Calu3 (cell line): Measurements from ENCODE around the gene DNER. TPM values are rescaled to one million over a fixed set of nuclear protein-coding genes. Genes with fewer than 3 reads are reported as not detected.

Experiments
- BruUV-seq: library from RNA; stranded (reverse); fragments of 400-500 nt; replicated peaks from 2 replicates; lab custom pipeline; 2021; lab: Mats Ljungman, UMichigan
- CTCF ChIA-PET: fragments of 300-600 bp; sonication (Branson Sonifier 250); formaldehyde crosslinking; loops from one replicate; lab custom pipeline; 2022; ENCODE audit warnings: antibody characterized with exemption; lab: Charles Lee
- DNase-seq: peaks from one replicate; pipeline ENCODE4 v3.0.0; 2022
- H3K27ac Mint-ChIP-seq: one replicate; pipeline ENCODE4 v1.8.0; 2022; ENCODE audit warnings: mixed read lengths; ENCODE audit not compliant: unreplicated experiment
- H3K27me3 Mint-ChIP-seq: one replicate; pipeline ENCODE4 v1.8.0; 2022; ENCODE audit warnings: mixed read lengths; ENCODE audit not compliant: unreplicated experiment
- H3K36me3 Mint-ChIP-seq: one replicate; pipeline ENCODE4 v1.8.0; 2022; ENCODE audit warnings: mild to moderate bottlenecking, moderate library complexity, mixed read lengths; ENCODE audit not compliant: insufficient read depth, unreplicated experiment
- H3K4me1 Mint-ChIP-seq: one replicate; pipeline ENCODE4 v1.8.0; 2022; ENCODE audit warnings: mild to moderate bottlenecking, low read depth, mixed read lengths; ENCODE audit not compliant: unreplicated experiment
- H3K4me3 Mint-ChIP-seq: one replicate; pipeline ENCODE4 v1.8.0; 2022; ENCODE audit warnings: mild to moderate bottlenecking, low read depth, moderate library complexity, mixed read lengths; ENCODE audit not compliant: unreplicated experiment
- H3K9me3 Mint-ChIP-seq: one replicate; pipeline ENCODE4 v1.8.0; 2022; ENCODE audit warnings: low read depth, mixed read lengths; ENCODE audit not compliant: unreplicated experiment
- CTCF ChIP-seq: fragments of 200-600 bp; IDR thresholded peaks from one replicate; pipeline ENCODE4 v1.8.0; 2022; ENCODE audit warnings: antibody characterized with exemption; ENCODE audit not compliant: unreplicated experiment
- intact Hi-C: fragments of 100-400 bp; cut with micrococcal nuclease; formaldehyde crosslinking; loops from one replicate; pipeline ENCODE4 v1.10.0; 2022; ENCODE audit not compliant: unreplicated experiment
- total RNA-seq: library from RNA; stranded (reverse); gene quantifications from 2 replicates; pipeline ENCODE4 v1.2.3, GENCODE V29; 2022

The DNER gene
- total RNA-seq, 1 experiment from 2014 or later, result 1.1 TPM

GRCh38 chr2:229370509-229370908, 343.8 kb downstream of the DNER start:
- TF ChIP-seq CTCF, result no peak
- CTCF ChIA-PET, result no interaction called here
- no peak for DNase-seq
- Mint-ChIP-seq H3K27me3 (no peaks in the 10 kb centered on the region), H3K4me3 (no peak overlapping the region), H3K4me1 (no peaks in the 10 kb centered on the region), H3K27ac (no peak overlapping the region), H3K9me3 (peaks cover 4% of the 10 kb centered on the region), H3K36me3 (no peaks in the 10 kb centered on the region)
- intact Hi-C loops, result no loop called here
- BruUV-seq, result no TSS peak

GRCh38 chr2:229363185-229363814, 351.1 kb downstream of the DNER start:
- Mint-ChIP-seq H3K4me3 (no peak overlapping the region), H3K9me3 (peaks cover 2% of the 10 kb centered on the region), H3K27ac (no peak overlapping the region), H3K27me3 (no peaks in the 10 kb centered on the region), H3K4me1 (peaks cover 26% of the 10 kb centered on the region), H3K36me3 (no peaks in the 10 kb centered on the region)
- no TSS peak for BruUV-seq
- CTCF ChIA-PET, result interaction anchor here (0.5 kb wide), 1 partner anchor 68 kb away, joined by 5 read pairs; no protein-coding TSS in a partner anchor
- no peak for DNase-seq
- no peak for TF ChIP-seq CTCF
- intact Hi-C loops, result loop anchor here (5.0 kb wide), 2 partner anchors 44 to 84 kb away; no protein-coding TSS in a partner anchor

GRCh38 chr2:229350883-229351282, 363.5 kb downstream of the DNER start:
- Mint-ChIP-seq H3K27ac (peak overlapping the region; percentile 23), H3K4me3 (no peak overlapping the region), H3K27me3 (no peaks in the 10 kb centered on the region), H3K36me3 (no peaks in the 10 kb centered on the region), H3K9me3 (peaks cover 6% of the 10 kb centered on the region), H3K4me1 (peaks cover 51% of the 10 kb centered on the region)
- no peak for TF ChIP-seq CTCF
- intact Hi-C loops, result no loop called here
- BruUV-seq, result no TSS peak
- no peak for DNase-seq
- CTCF ChIA-PET, result no interaction called here

- TF ChIP-seq CTCF, result no peak
- H3K4me3 Mint-ChIP-seq, result no peak overlapping the region
- intact Hi-C loops, result no loop called here
- H3K36me3 Mint-ChIP-seq, result no peaks in the 10 kb centered on the region
- peaks cover 51% of the 10 kb centered on the region for H3K4me1 Mint-ChIP-seq
- CTCF ChIA-PET, result interaction anchor here (0.5 kb wide), 1 partner anchor 1598 kb away, joined by 3 read pairs; no protein-coding TSS in a partner anchor
- no TSS peak for BruUV-seq
- H3K27me3 Mint-ChIP-seq, result no peaks in the 10 kb centered on the region
- DNase-seq, result no peak
- peak overlapping the region; percentile 23 for H3K27ac Mint-ChIP-seq
- peaks cover 6% of the 10 kb centered on the region for H3K9me3 Mint-ChIP-seq
Measured at GRCh38 chr2:229350117-229350805, 364.1 kb downstream of the DNER start.
